GM23248 (cell line): ENCODE data around the gene SYNE2.

Source experiments
- EZH2 ChIP-seq: fragments of 200-600 bp; sonication (generic); IDR thresholded peaks from 2 replicates; pipeline ENCODE4 v1.6.1; 2018; ENCODE audit warnings: antibody characterized with exemption, mild to moderate bottlenecking; ENCODE audit not compliant: insufficient read depth, poor library complexity, severe bottlenecking
- EZH2phosphoT487 ChIP-seq: fragments of 200-600 bp; sonication (generic); IDR thresholded peaks from 2 replicates; pipeline ENCODE4 v1.6.1; 2018; ENCODE audit warnings: antibody characterized with exemption, moderate library complexity, mild to moderate bottlenecking, low read depth; ENCODE audit not compliant: insufficient read depth

- TF ChIP-seq EZH2 (no peak), EZH2phosphoT487 (no peak)
These were observed 110.6 kb downstream of the SYNE2 start for GRCh38 chr14:63963439-63963838.
